NT2/D1 (cell line): ENCODE measurements around the gene GTPBP6.

Source experiments
- DNase-seq: peaks from one replicate; pipeline ENCODE4 v3.0.0-alpha.2; 2011; ENCODE audit warnings: low read depth, low spot score
- H3K27me3 ChIP-seq: 2 replicates; pipeline ENCODE4 v1.6.0; 2011; ENCODE audit warnings: mild to moderate bottlenecking; ENCODE audit not compliant: insufficient read length, insufficient read depth
- H3K36me3 ChIP-seq: 2 replicates; pipeline ENCODE4 v1.6.1; 2011; ENCODE audit warnings: mild to moderate bottlenecking, low read length, mixed read lengths; ENCODE audit not compliant: insufficient read depth, insufficient read length
- H3K4me1 ChIP-seq: 2 replicates; pipeline ENCODE4 v1.5.1; 2011; ENCODE audit not compliant: insufficient read depth, insufficient read length
- H3K4me3 ChIP-seq: 2 replicates; pipeline ENCODE4 v1.5.1; 2011; ENCODE audit warnings: low read depth; ENCODE audit not compliant: insufficient read length
- H3K9ac ChIP-seq: 2 replicates; pipeline ENCODE4 v1.6.0; 2011; ENCODE audit warnings: low read depth; ENCODE audit not compliant: insufficient read length
- H3K9me3 ChIP-seq: 2 replicates; pipeline ENCODE4 v1.5.1; 2011; ENCODE audit warnings: mild to moderate bottlenecking, low read length; ENCODE audit not compliant: insufficient read depth
- SUZ12 ChIP-seq: IDR thresholded peaks from 2 replicates; pipeline ENCODE4 v1.6.1; 2011; ENCODE audit not compliant: insufficient read length, insufficient read depth; ENCODE audit errors: extremely low read depth
- YY1 ChIP-seq: IDR thresholded peaks from 2 replicates; pipeline ENCODE4 v1.6.1; 2011; ENCODE audit not compliant: insufficient read length, insufficient read depth
- ZNF274 ChIP-seq: IDR thresholded peaks from 2 replicates; pipeline ENCODE4 v1.6.1; 2011; ENCODE audit warnings: mild to moderate bottlenecking, low read depth, low read length

Gene GTPBP6

GRCh38 chrX:276581-277201 is 41.9 kb downstream of the GTPBP6 start:
- TF ChIP-seq ZNF274 = no peak
- TF ChIP-seq YY1 = no peak
- TF ChIP-seq SUZ12 = no peak
- H3K27me3 ChIP-seq = peaks cover 7% of the 10 kb centered on the region
- DNase-seq = no peak
- H3K4me1 ChIP-seq = peaks cover 7% of the 10 kb centered on the region
- peak overlapping the region; percentile 91 for H3K4me3 ChIP-seq
- peaks cover 3% of the 10 kb centered on the region for H3K36me3 ChIP-seq
- peak overlapping the region; percentile 91 for H3K9ac ChIP-seq
- no peaks in the 10 kb centered on the region for H3K9me3 ChIP-seq

GRCh38 chrX:275967-276580 is 42.5 kb downstream of the GTPBP6 start:
- DNase-seq = no peak
- TF ChIP-seq YY1 = no peak
- Histone ChIP-seq H3K27me3 (peaks cover 7% of the 10 kb centered on the region), H3K9me3 (no peaks in the 10 kb centered on the region), H3K36me3 (peaks cover 3% of the 10 kb centered on the region), H3K4me1 (peaks cover 7% of the 10 kb centered on the region), H3K4me3 (peak overlapping the region; percentile 91), H3K9ac (peak overlapping the region; percentile 91)

GRCh38 chrX:275476-275966 is 43.1 kb downstream of the GTPBP6 start:
- no peaks in the 10 kb centered on the region for H3K9me3 ChIP-seq
- H3K9ac ChIP-seq = peak overlapping the region; percentile 74
- H3K27me3 ChIP-seq = peaks cover 7% of the 10 kb centered on the region
- H3K36me3 ChIP-seq = peaks cover 3% of the 10 kb centered on the region
- H3K4me1 ChIP-seq = peaks cover 7% of the 10 kb centered on the region
- DNase-seq = no peak
- TF ChIP-seq YY1 = no peak
- TF ChIP-seq ZNF274 = no peak
- no peak for TF ChIP-seq SUZ12
- peak overlapping the region; percentile 91 for H3K4me3 ChIP-seq

GRCh38 chrX:274904-275475 is 43.6 kb downstream of the GTPBP6 start:
- peak overlapping the region; percentile 91 for H3K4me3 ChIP-seq
- H3K9ac ChIP-seq = peak overlapping the region; percentile 74
- no peak for TF ChIP-seq ZNF274
- DNase-seq = no peak
- peaks cover 3% of the 10 kb centered on the region for H3K36me3 ChIP-seq
- H3K4me1 ChIP-seq = peaks cover 7% of the 10 kb centered on the region
- H3K9me3 ChIP-seq = no peaks in the 10 kb centered on the region
- H3K27me3 ChIP-seq = peaks cover 7% of the 10 kb centered on the region

GRCh38 chrX:270848-271367 is 47.7 kb downstream of the GTPBP6 start:
- no peaks in the 10 kb centered on the region for H3K36me3 ChIP-seq
- no peak overlapping the region for H3K4me3 ChIP-seq
- no peak for TF ChIP-seq ZNF274
- H3K4me1 ChIP-seq = peaks cover 2% of the 10 kb centered on the region
- H3K9ac ChIP-seq = no peak overlapping the region
- no peaks in the 10 kb centered on the region for H3K9me3 ChIP-seq
- no peak for DNase-seq
- no peaks in the 10 kb centered on the region for H3K27me3 ChIP-seq

- Histone ChIP-seq H3K9ac (peak overlapping the region; percentile 21), H3K4me3 (no peak overlapping the region), H3K4me1 (no peaks in the 10 kb centered on the region), H3K36me3 (no peaks in the 10 kb centered on the region), H3K9me3 (no peaks in the 10 kb centered on the region), H3K27me3 (no peaks in the 10 kb centered on the region)
- no peak for TF ChIP-seq YY1
- no peak for TF ChIP-seq ZNF274
- no peak for TF ChIP-seq SUZ12
- DNase-seq = no peak
These were observed 50.8 kb downstream of the GTPBP6 start for GRCh38 chrX:267771-268261.

- H3K9ac ChIP-seq = no peak overlapping the region
- no peak for TF ChIP-seq YY1
These were observed 53.1 kb downstream of the GTPBP6 start for GRCh38 chrX:265502-265901.

More at GRCh38 chrX:265502-265901, 53.1 kb downstream of the GTPBP6 start:
- Histone ChIP-seq H3K9me3 (no peaks in the 10 kb centered on the region), H3K27me3 (no peaks in the 10 kb centered on the region), H3K4me3 (no peak overlapping the region), H3K4me1 (peaks cover 6% of the 10 kb centered on the region), H3K36me3 (no peaks in the 10 kb centered on the region)
- DNase-seq = no peak
